ENCODE measurements around the gene MAP2K5.

DNA sequence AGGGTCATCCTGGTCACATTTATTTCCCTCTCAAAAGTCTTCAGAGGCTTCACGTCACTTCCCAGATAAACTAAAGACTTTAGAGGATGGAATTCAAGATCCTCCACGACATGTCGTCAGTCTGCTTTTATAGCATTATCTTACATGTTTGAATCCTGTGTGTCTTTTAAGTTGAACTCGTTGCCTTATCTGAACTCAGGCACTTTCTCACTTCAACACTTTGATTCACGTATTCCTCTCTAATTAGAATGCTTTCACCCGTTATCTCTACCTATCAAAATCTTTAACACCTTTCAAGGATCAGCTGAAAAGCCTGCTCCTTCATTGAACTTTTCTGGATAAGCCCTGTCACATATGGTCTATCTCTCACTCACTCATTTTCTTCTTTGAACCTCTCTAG, 97.1 kb downstream of the MAP2K5 start:
- TF ChIP-seq EZH2 (optimal IDR thresholded peaks at IDR 0.05; ENCODE audit: low read depth, low read length) (no peak), EZH2phosphoT487 (IDR thresholded peaks at IDR 0.05; ENCODE audit: low read length) (no peak)
- TF ChIP-seq, protein P1, sequence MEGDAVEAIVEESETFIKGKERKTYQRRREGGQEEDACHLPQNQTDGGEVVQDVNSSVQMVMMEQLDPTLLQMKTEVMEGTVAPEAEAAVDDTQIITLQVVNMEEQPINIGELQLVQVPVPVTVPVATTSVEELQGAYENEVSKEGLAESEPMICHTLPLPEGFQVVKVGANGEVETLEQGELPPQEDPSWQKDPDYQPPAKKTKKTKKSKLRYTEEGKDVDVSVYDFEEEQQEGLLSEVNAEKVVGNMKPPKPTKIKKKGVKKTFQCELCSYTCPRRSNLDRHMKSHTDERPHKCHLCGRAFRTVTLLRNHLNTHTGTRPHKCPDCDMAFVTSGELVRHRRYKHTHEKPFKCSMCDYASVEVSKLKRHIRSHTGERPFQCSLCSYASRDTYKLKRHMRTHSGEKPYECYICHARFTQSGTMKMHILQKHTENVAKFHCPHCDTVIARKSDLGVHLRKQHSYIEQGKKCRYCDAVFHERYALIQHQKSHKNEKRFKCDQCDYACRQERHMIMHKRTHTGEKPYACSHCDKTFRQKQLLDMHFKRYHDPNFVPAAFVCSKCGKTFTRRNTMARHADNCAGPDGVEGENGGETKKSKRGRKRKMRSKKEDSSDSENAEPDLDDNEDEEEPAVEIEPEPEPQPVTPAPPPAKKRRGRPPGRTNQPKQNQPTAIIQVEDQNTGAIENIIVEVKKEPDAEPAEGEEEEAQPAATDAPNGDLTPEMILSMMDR (IDR thresholded peaks at IDR 0.05; ENCODE audit: low read length): no peak

Measured in MM.1S (cell line).